HepG2 (cell line): ENCODE results near the gene NUDT8. TPM values are rescaled to one million over a fixed set of nuclear protein-coding genes. Genes with fewer than 3 reads are reported as not detected.

ENCODE experiments used
- GLI4 ChIP-seq: sonication (generic); formaldehyde crosslinking; IDR thresholded peaks from 2 replicates; pipeline ENCODE4 v1.5.1; 2020; ENCODE audit warnings: missing genetic modification reagents, mild to moderate bottlenecking, moderate library complexity, borderline replicate concordance
- HOXA3 ChIP-seq: sonication (generic); formaldehyde crosslinking; IDR thresholded peaks from 2 replicates; pipeline ENCODE4 v1.5.0; 2020; ENCODE audit warnings: missing genetic modification reagents
- NFE2L1 ChIP-seq: sonication (generic); formaldehyde crosslinking; IDR thresholded peaks from 2 replicates; pipeline ENCODE4 v1.4.0; 2020; ENCODE audit warnings: missing genetic modification reagents, mild to moderate bottlenecking, borderline replicate concordance
- PPARG ChIP-seq: conservative IDR thresholded peaks from 2 replicates; pipeline ENCODE4 v1.6.1; 2016; ENCODE audit warnings: missing biosample characterization, missing genetic modification reagents
- SIN3B ChIP-seq: fragments of 150-350 bp; IDR thresholded peaks from 2 replicates; pipeline ENCODE4 v1.6.1; 2014; ENCODE audit warnings: low read length
- ZC3H4 ChIP-seq: sonication (generic); formaldehyde crosslinking; IDR thresholded peaks from 2 replicates; pipeline ENCODE4 v1.4.0; 2020; ENCODE audit warnings: missing genetic modification reagents, borderline replicate concordance
- ZFP62 ChIP-seq: sonication (generic); formaldehyde crosslinking; IDR thresholded peaks from 2 replicates; pipeline ENCODE4 v1.4.0; 2020; ENCODE audit warnings: missing genetic modification reagents
- ZNF101 ChIP-seq: sonication (generic); formaldehyde crosslinking; IDR thresholded peaks from 2 replicates; pipeline ENCODE4 v1.4.0; 2020; ENCODE audit warnings: mild to moderate bottlenecking, low read depth, missing genetic modification reagents, borderline replicate concordance
- ZNF12 ChIP-seq: sonication (generic); formaldehyde crosslinking; IDR thresholded peaks from 2 replicates; pipeline ENCODE4 v1.5.0; 2020; ENCODE audit warnings: missing genetic modification reagents
- ZNF329 ChIP-seq: sonication (generic); formaldehyde crosslinking; IDR thresholded peaks from 2 replicates; pipeline ENCODE4 v1.9.0; 2021; ENCODE audit warnings: low read depth, mild to moderate bottlenecking, missing genetic modification reagents
- ZNF34 ChIP-seq: sonication (generic); formaldehyde crosslinking; IDR thresholded peaks from 2 replicates; pipeline ENCODE4 v1.4.0; 2020; ENCODE audit warnings: mild to moderate bottlenecking, missing genetic modification reagents, borderline replicate concordance
- ZNF446 ChIP-seq: sonication (generic); formaldehyde crosslinking; IDR thresholded peaks from 2 replicates; pipeline ENCODE4 v1.5.0; 2020; ENCODE audit warnings: mild to moderate bottlenecking, missing genetic modification reagents
- ZNF460 ChIP-seq: sonication (generic); formaldehyde crosslinking; IDR thresholded peaks from 2 replicates; pipeline ENCODE4 v1.5.1; 2020; ENCODE audit warnings: missing genetic modification reagents, mild to moderate bottlenecking, borderline replicate concordance
- ZNF83 ChIP-seq: sonication (generic); formaldehyde crosslinking; IDR thresholded peaks from 2 replicates; pipeline ENCODE4 v1.4.0; 2020; ENCODE audit warnings: missing genetic modification reagents, mild to moderate bottlenecking, borderline replicate concordance
- polyA plus RNA-seq, 8 experiments: library from polyadenylated mRNA; depleted of rRNA in 3 of 8; stranded (reverse) in 7 of 8; unstranded in 1 of 8; fragments of >200 nt; fragmentation: Illumina TruSeq in 4 of 8; extraction: Trizol in 4 of 8; gene quantifications; 2 replicates each; pipeline versions ENCODE4 v1.2.1 to v1.2.3, GENCODE V29; 2011 to 2016; ENCODE audit warnings: low read depth in 4 of 8, missing spikeins in 1 of 8, mixed read lengths in 1 of 8; ENCODE audit not compliant: insufficient read depth in 1 of 8
- total RNA-seq, 5 experiments: library from RNA; depleted of rRNA; stranded (reverse); fragments of >200 nt; fragmentation: Illumina TruSeq; extraction: Trizol; gene quantifications; 2 replicates each; pipeline ENCODE4 v1.2.3, GENCODE V29; 2016; ENCODE audit warnings: low read depth in 1 of 5
- TF ChIP-seq, protein P1 (sequence below): sonication (generic); formaldehyde crosslinking; IDR thresholded peaks from 2 replicates; pipeline ENCODE4 v1.4.0; 2020; ENCODE audit warnings: missing genetic modification reagents
- TF ChIP-seq, protein P2 (sequence below): IDR thresholded peaks from 2 replicates; pipeline ENCODE4 v1.6.1; 2018; ENCODE audit warnings: missing genetic modification reagents
- TF ChIP-seq, protein P3 (sequence below): sonication (generic); formaldehyde crosslinking; IDR thresholded peaks from 2 replicates; pipeline ENCODE4 v1.8.1; 2023; ENCODE audit warnings: mild to moderate bottlenecking, inconsistent platforms, moderate library complexity, missing genetic modification reagents, borderline replicate concordance
- TF ChIP-seq, protein P4 (sequence below): sonication (generic); formaldehyde crosslinking; IDR thresholded peaks from 2 replicates; pipeline ENCODE4 v1.4.0; 2020; ENCODE audit warnings: missing genetic modification reagents
- TF ChIP-seq, protein P5 (sequence below): sonication (generic); formaldehyde crosslinking; IDR thresholded peaks from 2 replicates; pipeline ENCODE4 v1.5.1; 2020; ENCODE audit warnings: missing genetic modification reagents, mild to moderate bottlenecking, borderline replicate concordance
- TF ChIP-seq, protein P6 (sequence below): IDR thresholded peaks from 2 replicates; pipeline ENCODE4 v1.6.1; 2016; ENCODE audit warnings: mild to moderate bottlenecking

NUDT8 gene
- total and polyA plus RNA-seq, 2 of the 13 experiments (the other 11 are each of a cell fraction or from before 2014, with no cell fraction given): 6.7 to 25.8 TPM

DNA sequence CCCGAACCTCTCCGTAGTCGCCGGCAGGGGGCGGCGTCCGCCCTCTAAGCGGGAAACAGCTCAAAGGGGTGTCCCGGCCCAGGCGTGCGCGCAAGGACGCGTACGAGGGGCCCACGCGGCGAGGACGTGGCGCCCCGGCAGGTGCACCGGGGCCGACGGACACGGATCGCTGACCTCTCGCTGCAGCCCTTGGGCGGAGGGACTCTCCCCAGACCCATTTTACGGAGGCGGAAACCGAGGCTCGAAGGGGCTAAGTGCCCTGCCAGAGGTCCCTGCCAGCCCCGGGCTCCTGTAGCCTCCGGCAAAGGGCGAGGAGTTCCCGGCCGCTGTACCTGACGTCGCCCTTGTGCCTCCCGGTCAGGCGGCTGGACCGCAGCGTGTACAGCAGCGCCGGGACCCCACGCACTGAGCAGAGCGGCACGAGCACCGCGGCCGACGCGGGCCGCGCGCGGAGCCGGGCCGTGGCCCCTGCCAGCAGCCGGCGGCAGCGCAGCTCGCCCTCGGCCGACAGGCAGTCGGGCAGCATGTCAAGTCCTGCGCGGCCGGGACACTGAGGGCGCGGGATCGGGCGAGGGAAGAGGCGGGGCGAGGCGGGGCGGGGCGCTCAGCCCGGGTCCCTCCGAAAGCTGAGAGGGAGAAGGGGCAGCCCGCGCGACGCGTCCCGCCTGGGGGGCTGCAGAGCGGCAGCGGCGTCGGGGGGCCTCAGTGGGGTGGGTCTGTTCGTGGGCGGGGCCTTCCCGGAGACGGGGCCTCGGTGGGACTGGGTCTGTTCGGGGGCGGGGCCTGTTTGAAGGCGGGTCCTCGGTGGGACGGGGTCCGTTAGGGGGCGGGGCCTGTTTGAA lies at the start of gene NUDT8 (continued):
- TF ChIP-seq, protein P1, sequence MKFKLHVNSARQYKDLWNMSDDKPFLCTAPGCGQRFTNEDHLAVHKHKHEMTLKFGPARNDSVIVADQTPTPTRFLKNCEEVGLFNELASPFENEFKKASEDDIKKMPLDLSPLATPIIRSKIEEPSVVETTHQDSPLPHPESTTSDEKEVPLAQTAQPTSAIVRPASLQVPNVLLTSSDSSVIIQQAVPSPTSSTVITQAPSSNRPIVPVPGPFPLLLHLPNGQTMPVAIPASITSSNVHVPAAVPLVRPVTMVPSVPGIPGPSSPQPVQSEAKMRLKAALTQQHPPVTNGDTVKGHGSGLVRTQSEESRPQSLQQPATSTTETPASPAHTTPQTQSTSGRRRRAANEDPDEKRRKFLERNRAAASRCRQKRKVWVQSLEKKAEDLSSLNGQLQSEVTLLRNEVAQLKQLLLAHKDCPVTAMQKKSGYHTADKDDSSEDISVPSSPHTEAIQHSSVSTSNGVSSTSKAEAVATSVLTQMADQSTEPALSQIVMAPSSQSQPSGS: peak; percentile 68; the same call in 1 of the 2 replicates
- TF ChIP-seq, protein P2, sequence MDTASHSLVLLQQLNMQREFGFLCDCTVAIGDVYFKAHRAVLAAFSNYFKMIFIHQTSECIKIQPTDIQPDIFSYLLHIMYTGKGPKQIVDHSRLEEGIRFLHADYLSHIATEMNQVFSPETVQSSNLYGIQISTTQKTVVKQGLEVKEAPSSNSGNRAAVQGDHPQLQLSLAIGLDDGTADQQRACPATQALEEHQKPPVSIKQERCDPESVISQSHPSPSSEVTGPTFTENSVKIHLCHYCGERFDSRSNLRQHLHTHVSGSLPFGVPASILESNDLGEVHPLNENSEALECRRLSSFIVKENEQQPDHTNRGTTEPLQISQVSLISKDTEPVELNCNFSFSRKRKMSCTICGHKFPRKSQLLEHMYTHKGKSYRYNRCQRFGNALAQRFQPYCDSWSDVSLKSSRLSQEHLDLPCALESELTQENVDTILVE (CRISPR knock-in tag): peak; percentile 53; the same call in 1 of the 2 replicates
- TF ChIP-seq SIN3B (no peak), NFE2L1 (CRISPR knock-in tag) (no peak), ZNF329 (peak; percentile 70; the same call in 1 of the 2 replicates), ZNF83 (CRISPR knock-in tag) (no peak), GLI4 (CRISPR knock-in tag) (no peak), ZC3H4 (CRISPR knock-in tag) (no peak), ZFP62 (CRISPR knock-in tag) (no peak), ZNF101 (no peak), PPARG (CRISPR knock-in tag) (0 out of 2 replicates have a peak, but pooled peaks have one; percentile 36), ZNF34 (0 out of 2 replicates have a peak, but pooled peaks have one; percentile 44), ZNF12 (CRISPR knock-in tag) (peak; percentile 58; the same call in 1 of the 2 replicates), ZNF446 (CRISPR knock-in tag) (no peak), ZNF460 (CRISPR knock-in tag) (no peak), HOXA3 (CRISPR knock-in tag) (peak; percentile 57)
- TF ChIP-seq, protein P3, sequence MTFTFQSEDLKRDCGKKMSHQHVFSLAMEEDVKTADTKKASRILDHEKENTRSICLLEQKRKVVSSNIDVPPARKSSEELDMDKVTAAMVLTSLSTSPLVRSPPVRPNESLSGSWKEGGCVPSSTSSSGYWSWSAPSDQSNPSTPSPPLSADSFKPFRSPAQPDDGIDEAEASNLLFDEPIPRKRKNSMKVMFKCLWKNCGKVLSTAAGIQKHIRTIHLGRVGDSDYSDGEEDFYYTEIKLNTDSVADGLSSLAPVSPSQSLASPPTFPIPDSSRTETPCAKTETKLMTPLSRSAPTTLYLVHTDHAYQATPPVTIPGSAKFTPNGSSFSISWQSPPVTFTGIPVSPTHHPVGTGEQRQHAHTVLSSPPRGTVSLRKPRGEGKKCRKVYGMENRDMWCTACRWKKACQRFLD (CRISPR knock-in tag): no peak
- TF ChIP-seq, protein P4, sequence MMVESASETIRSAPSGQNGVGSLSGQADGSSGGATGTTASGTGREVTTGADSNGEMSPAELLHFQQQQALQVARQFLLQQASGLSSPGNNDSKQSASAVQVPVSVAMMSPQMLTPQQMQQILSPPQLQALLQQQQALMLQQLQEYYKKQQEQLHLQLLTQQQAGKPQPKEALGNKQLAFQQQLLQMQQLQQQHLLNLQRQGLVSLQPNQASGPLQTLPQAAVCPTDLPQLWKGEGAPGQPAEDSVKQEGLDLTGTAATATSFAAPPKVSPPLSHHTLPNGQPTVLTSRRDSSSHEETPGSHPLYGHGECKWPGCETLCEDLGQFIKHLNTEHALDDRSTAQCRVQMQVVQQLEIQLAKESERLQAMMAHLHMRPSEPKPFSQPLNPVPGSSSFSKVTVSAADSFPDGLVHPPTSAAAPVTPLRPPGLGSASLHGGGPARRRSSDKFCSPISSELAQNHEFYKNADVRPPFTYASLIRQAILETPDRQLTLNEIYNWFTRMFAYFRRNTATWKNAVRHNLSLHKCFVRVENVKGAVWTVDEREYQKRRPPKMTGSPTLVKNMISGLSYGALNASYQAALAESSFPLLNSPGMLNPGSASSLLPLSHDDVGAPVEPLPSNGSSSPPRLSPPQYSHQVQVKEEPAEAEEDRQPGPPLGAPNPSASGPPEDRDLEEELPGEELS (CRISPR knock-in tag): 0 out of 2 replicates have a peak, but pooled peaks have one; percentile 22
- TF ChIP-seq, protein P5, sequence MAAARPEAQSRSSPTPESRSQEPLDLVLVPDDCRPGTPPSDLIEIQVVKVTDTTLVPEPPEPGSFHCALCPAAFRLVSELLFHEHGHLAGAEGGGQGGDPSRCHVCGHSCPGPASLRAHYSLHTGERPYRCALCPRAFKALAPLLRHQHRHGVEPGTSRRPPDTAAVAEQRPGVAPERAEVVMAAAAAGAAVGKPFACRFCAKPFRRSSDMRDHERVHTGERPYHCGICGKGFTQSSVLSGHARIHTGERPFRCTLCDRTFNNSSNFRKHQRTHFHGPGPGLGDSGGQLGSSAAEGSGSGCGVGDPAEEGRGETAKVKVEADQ (CRISPR knock-in tag): peak; percentile 62; the same call in 1 of the 2 replicates
- TF ChIP-seq, protein P6, sequence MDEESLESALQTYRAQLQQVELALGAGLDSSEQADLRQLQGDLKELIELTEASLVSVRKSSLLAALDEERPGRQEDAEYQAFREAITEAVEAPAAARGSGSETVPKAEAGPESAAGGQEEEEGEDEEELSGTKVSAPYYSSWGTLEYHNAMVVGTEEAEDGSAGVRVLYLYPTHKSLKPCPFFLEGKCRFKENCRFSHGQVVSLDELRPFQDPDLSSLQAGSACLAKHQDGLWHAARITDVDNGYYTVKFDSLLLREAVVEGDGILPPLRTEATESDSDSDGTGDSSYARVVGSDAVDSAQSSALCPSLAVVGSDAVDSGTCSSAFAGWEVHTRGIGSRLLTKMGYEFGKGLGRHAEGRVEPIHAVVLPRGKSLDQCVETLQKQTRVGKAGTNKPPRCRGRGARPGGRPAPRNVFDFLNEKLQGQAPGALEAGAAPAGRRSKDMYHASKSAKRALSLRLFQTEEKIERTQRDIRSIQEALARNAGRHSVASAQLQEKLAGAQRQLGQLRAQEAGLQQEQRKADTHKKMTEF (CRISPR knock-in tag): peak; percentile 79
